Measurements from ENCODE around the gene FOXJ3.

DNA sequence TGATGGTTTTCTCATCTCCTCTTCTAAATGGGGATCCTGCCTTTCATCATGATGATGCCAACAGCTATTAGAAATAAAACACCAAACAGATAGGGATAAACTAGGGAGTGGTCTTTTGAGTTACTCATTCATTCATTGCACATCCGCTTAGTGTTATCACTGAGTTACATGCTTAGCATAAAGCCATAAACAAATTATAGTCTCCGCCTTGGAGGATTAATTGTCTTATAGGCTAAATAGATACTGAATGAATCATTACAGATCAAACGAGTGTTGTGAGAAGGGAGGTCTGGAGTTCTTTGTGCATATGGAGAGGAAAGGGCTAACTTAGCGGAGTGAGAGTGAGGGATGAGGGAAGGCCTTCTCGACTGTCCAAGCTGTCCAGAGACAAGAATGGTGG lies 201.6 kb downstream of the FOXJ3 start:
- no peak for TF ChIP-seq EZH2phosphoT487 (IDR thresholded peaks at IDR 0.05; ENCODE audit: low read depth, severe bottlenecking, unreplicated experiment)
- TF ChIP-seq, protein P1, sequence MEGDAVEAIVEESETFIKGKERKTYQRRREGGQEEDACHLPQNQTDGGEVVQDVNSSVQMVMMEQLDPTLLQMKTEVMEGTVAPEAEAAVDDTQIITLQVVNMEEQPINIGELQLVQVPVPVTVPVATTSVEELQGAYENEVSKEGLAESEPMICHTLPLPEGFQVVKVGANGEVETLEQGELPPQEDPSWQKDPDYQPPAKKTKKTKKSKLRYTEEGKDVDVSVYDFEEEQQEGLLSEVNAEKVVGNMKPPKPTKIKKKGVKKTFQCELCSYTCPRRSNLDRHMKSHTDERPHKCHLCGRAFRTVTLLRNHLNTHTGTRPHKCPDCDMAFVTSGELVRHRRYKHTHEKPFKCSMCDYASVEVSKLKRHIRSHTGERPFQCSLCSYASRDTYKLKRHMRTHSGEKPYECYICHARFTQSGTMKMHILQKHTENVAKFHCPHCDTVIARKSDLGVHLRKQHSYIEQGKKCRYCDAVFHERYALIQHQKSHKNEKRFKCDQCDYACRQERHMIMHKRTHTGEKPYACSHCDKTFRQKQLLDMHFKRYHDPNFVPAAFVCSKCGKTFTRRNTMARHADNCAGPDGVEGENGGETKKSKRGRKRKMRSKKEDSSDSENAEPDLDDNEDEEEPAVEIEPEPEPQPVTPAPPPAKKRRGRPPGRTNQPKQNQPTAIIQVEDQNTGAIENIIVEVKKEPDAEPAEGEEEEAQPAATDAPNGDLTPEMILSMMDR (IDR thresholded peaks at IDR 0.05; ENCODE audit: poor library complexity): no peak
- no peak for TF ChIP-seq EZH2 (IDR thresholded peaks at IDR 0.05; ENCODE audit: borderline replicate concordance)
